ENCODE measurements around the gene WDR17.

DNA sequence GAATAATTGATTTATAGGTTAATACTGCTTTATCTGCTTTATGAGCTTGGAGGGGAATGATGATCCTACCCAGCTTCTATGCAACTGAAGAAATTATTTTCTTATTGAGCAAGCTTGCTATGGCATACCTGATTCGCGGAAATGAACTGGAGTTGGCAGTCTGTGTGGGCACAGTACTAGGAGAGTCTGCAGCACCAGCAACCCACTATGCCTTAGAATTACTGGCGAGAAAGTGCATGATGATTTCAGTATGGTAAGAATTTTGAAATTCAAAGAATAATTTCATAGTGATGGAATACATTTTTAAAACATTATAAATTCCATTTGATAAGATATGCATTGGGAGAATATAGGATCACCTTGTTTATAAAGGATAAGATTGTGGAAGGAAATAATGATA lies 97.4 kb downstream of the WDR17 start:
- TF ChIP-seq, protein P1, sequence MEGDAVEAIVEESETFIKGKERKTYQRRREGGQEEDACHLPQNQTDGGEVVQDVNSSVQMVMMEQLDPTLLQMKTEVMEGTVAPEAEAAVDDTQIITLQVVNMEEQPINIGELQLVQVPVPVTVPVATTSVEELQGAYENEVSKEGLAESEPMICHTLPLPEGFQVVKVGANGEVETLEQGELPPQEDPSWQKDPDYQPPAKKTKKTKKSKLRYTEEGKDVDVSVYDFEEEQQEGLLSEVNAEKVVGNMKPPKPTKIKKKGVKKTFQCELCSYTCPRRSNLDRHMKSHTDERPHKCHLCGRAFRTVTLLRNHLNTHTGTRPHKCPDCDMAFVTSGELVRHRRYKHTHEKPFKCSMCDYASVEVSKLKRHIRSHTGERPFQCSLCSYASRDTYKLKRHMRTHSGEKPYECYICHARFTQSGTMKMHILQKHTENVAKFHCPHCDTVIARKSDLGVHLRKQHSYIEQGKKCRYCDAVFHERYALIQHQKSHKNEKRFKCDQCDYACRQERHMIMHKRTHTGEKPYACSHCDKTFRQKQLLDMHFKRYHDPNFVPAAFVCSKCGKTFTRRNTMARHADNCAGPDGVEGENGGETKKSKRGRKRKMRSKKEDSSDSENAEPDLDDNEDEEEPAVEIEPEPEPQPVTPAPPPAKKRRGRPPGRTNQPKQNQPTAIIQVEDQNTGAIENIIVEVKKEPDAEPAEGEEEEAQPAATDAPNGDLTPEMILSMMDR (IDR thresholded peaks at IDR 0.05) = no peak
- no peak for TF ChIP-seq POLR2A (IDR thresholded peaks at IDR 0.05)

All from Peyer's patch (tissue), 4 donors.